ENCODE measurements around the gene PPP1R36.
A peak's percentile ranks its signal among the peaks of the same experiment; 100 is the strongest.
"Not testable (repeated sequence)": the region's sequence is repeated elsewhere in the genome, so short reads cannot be mapped to it uniquely, and the experiment has no call there.

Gene PPP1R36

GRCh38 chr14:64549791-64550620 is at the start of gene PPP1R36:
Gene PPP1R36, plus strand, starts transcription at chr14:64549961. Its CDS starts 37 bp downstream, at chr14:64549998.
- DNase-seq, result peak; percentile 42

- no peak for DNase-seq
Measured at GRCh38 chr14:64500088-64500487, 49.7 kb upstream of the PPP1R36 start.

- DNase-seq, result peak; percentile 52
Measured at GRCh38 chr14:64501411-64502171, 48.2 kb upstream of the PPP1R36 start.

GRCh38 chr14:64502456-64502855 is 47.3 kb upstream of the PPP1R36 start:
- peak; percentile 46 for DNase-seq

GRCh38 chr14:64502887-64503433 is 46.8 kb upstream of the PPP1R36 start:
- peak; percentile 59 for DNase-seq

- DNase-seq, result peak; percentile 98
Measured at GRCh38 chr14:64503434-64504309, 46.1 kb upstream of the PPP1R36 start, which contains the start of gene ZBTB25. Gene ZBTB25, minus strand, starts transcription at chr14:64503838. Its CDS starts 13,305 bp downstream, at chr14:64490533.

GRCh38 chr14:64504310-64504896 is 45.4 kb upstream of the PPP1R36 start, which contains the start of gene ZBTB1:
Gene ZBTB1, plus strand, starts transcription at chr14:64504770. Its CDS starts 16,735 bp downstream, at chr14:64521505.
- peak; percentile 88 for DNase-seq

- peak; percentile 89 for DNase-seq
Measured at GRCh38 chr14:64504897-64505794, 44.6 kb upstream of the PPP1R36 start.

- DNase-seq, result peak; percentile 32
Measured at GRCh38 chr14:64506721-64507120, 43.0 kb upstream of the PPP1R36 start.

- DNase-seq, result no peak
Measured at GRCh38 chr14:64507376-64508156, 42.2 kb upstream of the PPP1R36 start.

GRCh38 chr14:64508215-64508776 is 41.5 kb upstream of the PPP1R36 start:
- peak; percentile 25 for DNase-seq

GRCh38 chr14:64509036-64509435 is 40.7 kb upstream of the PPP1R36 start:
- DNase-seq, result no peak

- DNase-seq, result peak; percentile 79
Measured at GRCh38 chr14:64510825-64511671, 38.7 kb upstream of the PPP1R36 start.

GRCh38 chr14:64513271-64513670 is 36.5 kb upstream of the PPP1R36 start:
- DNase-seq, result no peak

GRCh38 chr14:64515053-64515452 is 34.7 kb upstream of the PPP1R36 start:
- DNase-seq, result no peak

- no peak for DNase-seq
Measured at GRCh38 chr14:64516969-64517368, 32.8 kb upstream of the PPP1R36 start.

GRCh38 chr14:64517667-64518066 is 32.1 kb upstream of the PPP1R36 start:
- not testable (repeated sequence) for DNase-seq

- no peak for DNase-seq
Measured at GRCh38 chr14:64518229-64518628, 31.5 kb upstream of the PPP1R36 start.

- DNase-seq, result no peak
Measured at GRCh38 chr14:64520699-64521098, 29.1 kb upstream of the PPP1R36 start.
